Urothelium cell line (cell line): ENCODE measurements around the gene SDK2.

Experiments used
- DNase-seq: peaks from one replicate; pipeline ENCODE4 v3.0.0; 2011; ENCODE audit warnings: low spot score, mixed read lengths
- FAIRE-seq: peaks from 2 replicates; lab custom pipeline; 2011; peaks lifted over from hg19 to GRCh38; lab: Jason Lieb, UNC

The SDK2 gene

DNA sequence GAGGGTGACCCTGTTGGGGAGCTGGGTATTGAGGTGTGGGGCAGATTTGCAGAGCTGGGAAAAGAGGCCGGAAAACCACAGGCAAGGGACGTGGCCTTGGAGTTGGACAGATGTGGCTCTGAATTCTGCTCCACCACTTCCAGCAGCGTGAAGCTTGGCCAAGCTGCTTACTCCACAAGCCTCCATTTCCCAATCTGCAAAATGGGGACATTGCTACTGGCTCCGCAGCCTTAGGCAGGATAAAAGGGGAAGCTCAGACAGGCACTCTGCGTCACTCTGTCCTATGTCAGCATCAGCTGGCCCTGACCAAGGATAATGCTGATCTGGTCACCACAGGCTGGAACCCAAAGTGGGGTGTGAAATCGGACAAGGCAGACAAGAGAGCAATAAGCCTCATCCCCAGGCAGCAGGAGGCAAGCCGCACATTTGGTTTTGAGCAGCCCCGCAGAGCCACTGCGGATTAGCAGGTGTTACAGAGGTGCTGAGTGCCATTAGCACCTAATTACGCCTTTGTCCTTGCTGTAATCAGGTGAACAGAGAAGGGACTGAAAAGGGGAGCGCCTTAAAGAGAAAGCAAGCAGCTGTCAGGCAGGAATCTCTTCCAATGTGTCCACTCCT lies 54.8 kb downstream of the SDK2 start:
- DNase-seq, result no peak
- peak; percentile 72 for FAIRE-seq

DNA sequence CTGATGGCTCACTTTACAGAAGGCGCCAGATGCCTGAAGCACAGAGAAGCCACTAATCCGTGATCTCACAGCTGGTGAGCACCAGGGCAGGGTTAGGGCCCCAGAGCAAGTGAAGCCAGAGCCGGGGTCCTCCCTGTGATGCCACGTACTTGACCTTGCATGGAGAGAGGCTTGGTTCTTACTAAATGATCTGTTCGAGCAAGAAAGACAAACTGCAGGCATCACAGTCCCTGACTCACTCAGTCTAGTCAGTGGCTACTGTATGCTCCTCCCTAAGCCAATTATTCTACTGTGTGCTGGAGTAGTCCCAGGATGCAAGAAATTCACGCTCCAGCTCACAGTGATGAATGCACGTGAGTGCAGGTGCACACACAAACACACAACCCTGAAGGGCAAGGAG lies 55.4 kb downstream of the SDK2 start:
- DNase-seq (no peak), FAIRE-seq (peak; percentile 32)

DNA sequence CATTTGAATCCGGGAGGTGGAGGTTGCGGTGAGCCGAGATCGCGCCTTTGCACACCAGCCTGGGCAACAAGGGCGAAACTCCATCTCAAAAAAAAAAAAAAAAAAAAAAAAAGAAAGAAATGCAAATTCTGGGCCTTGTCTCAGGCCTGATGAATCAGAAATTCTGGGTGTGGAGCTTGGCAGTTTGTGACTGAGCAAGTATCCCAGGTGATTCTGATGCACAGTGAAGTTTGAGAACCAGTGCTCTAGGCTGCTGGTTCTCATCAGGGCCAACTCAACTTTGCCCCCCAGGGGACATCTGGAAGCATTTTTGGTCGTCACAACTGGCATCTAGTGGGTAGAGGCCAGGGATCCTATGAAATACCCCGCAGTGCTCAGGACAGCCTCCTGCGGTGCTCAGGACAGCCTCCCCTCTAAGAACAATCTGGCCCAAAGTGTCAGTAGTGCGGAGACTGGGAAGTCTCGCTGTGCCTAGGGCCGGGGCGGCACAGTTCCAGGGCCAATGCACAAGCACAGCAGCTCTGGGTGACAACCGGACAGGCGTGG lies 55.9 kb downstream of the SDK2 start:
- DNase-seq (no peak), FAIRE-seq (no peak)

DNA sequence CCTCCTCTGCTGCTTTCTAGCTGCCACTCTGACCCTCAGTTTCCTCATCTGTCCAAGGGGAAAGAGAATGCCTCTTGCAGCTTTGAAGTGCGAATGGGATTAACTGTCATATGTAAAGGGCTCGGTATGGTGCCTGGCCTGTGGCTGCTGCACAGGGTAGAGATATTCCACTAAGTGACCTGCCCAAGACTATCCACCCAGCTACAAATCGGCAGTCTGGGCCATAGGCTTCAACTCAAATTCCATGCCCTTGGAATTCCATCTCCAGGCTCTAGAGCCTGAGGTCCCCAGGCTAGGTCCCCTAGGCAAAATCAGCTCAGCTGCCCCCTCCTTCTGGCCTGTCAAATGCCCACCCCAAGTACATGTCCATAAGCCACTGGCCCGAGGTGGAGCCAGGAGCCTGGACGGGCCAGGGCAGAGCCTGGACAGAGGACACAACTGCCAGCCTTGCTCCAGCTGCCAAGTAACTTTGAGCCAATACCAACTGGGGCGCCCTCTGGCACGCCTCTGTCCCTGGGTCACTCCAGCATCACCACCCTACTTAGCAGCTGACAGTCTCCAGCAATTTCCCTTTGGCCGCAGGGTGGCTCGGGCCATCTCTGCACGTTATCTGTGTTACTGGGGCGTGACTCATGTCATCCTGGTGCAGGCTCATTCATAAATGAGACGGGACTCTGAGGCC lies 57.2 kb downstream of the SDK2 start:
- FAIRE-seq (peak; percentile 79), DNase-seq (peak; percentile 38)

DNA sequence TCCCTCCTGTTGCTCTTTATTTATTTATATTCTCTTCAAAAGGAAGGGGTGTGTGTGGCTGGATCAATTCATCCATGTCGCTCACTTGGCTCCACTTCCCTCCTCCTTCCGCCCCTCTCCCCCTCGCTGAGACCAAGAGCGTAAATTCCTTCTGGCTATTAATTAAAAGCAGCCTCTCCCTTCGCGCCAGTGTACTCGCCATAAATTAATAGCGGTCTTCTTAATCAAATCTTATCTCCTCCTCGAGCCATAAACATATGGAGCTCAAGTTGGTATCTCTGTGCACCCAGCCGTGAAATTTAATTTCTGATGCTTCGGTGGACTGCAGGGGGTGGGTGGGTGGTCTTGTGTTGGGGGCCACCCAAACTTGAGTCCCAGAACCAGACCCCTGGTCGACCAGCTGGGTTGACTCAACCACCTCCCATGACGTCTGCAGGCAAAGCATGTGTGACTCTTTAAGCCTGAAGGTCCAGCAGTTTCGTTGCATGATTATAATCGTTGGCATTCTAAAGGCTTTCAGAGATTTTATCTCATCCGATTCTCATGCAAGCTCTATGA lies 57.9 kb downstream of the SDK2 start:
- FAIRE-seq (no peak), DNase-seq (no peak)

DNA sequence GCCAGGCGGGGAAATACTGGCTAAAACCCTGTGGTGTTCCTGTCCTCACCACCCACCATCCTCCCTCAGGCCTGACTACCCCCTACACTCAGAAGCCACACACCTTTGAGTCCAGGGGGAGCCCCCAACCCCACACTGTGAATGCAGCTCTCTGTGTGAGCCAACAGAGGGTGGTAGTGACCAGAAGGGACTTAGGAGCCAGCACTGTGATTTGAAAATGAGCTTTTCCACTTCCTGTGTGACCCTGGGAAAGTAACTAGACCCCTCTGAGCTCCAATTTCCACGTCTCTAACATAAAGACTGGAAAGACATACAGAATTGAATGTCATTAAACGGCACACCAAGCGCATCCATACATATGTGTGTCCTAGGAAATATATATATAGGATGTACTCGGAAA lies 58.7 kb downstream of the SDK2 start:
- FAIRE-seq (no peak), DNase-seq (no peak)

DNA sequence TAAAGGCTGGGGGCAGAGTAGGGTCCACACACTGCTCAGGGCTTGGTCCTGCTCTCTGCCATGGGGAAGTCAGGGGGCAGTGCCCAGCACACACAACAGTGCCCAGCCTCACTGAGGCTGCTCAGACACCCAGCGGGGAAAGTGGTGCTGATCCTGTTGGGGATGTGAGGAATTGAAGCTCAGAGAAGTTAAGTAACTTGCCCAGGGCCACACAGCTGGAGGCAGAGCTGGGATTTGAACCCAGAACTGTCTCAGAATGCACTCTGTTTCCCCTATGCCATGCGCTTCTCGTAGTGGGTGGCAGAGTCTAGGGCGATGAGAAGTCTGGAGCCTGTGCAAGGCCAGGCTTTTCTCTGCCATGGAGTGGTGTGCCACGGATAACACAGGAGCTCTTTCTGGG lies 59.3 kb downstream of the SDK2 start:
- FAIRE-seq (no peak), DNase-seq (no peak)

DNA sequence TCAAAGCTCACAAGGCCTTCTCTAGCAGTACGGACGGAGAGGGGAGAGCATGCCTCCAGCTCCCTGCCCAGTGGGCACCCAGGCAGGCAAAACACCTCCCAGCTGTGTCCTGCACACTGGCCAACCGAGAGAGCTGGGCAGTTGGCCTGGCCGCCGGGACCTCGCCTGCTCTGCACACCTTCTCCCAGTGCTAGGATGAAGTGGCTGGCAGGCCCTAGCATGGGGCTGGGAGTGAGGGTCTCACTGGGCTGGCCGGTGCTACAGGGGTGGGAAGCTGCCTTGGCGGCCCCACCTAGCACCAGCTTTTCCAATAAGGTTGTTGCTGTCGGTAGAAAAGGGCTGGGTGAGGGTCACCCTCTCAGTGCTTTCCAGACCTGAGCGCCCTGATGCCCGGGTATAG lies 60.2 kb downstream of the SDK2 start:
- FAIRE-seq (no peak), DNase-seq (no peak)

DNA sequence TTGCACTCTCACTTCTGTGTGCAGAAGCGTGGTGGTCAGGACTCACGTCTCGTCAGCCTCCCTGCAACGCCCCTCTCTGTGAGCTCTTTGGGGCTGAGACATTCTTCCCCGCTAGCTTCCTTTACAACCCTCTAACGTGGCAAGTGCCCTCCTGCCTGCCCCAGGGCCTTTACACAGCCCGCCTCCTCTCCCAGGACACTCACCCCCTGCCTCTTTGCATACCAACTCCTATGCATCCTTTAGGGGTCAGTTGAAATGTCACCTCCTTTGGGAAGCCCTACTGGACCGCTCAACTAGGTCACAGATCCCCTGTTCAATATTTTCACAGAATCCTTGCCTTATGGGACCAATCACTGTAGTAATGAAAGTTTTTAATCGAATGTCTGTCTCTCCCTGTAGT lies 61.4 kb downstream of the SDK2 start:
- FAIRE-seq, result peak; percentile 82
- no peak for DNase-seq

DNA sequence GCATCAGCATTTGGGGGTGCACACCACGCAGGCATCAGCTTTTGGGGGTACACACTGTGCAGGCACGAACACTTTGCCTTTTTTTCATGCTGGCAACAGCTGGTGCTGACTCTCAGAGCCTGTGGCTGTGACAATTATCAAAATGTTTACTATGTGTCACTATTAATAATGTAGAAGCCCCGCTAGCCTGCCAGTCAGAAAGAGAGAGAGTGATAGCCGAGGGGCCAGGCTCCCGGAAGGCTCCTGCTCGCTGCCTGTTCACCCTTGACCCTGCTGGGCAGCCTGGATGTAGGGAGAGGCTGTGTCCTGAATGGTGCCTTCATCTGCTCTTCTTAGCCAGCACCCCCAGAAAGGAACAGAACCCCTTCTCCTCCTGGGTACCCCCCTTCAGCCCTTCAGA lies 61.9 kb downstream of the SDK2 start:
- DNase-seq (no peak), FAIRE-seq (peak; percentile 61)

DNA sequence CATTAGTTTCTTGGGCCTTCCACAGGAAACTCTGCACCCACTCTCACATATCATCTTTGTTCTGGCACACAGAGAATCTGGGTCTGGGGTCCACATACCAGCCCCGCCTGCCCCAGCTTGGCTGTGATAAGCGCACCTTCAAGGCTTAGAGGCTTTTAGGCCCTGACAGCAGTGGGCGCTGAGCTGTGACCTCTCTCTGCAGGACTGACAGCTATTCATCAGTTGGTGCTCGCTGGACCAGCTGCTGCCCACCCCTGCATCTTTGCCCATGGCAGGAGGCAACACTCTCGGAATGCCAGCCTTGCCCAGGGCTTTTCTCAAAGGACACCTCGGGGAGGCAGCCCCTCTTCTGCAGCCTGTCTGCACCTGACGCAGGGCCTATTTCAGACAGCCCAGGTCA lies 62.9 kb downstream of the SDK2 start:
- no peak for FAIRE-seq

DNA sequence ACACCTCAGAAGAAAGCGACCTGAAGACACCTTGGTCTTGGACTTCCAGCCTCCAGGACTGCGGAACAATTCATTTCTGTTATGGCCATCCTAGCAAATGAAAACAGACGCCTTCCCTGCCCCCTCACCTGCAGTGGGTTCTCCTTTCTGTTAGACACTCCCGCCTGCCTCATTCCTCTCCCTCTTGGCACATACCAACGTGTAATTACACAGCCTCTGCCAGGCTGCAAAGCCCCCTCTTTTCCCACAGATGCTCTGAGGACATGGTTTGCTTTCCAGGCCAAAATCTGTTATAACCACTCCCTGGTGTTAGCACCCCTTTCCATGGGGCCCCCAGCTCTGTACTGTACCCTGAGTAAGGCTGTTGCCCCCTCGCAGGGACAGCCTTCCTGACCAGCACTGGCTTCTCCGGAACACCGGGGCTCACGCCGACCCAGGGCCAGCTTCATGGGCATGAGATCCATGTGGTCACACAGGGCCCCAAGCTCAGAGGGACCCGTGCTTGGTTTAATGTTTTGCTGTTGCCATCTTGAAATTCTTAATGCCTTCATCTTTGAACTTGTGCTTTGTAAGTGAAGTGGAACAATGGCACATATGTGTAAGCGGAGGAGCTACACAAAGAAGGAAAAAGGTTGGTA lies 64.1 kb downstream of the SDK2 start:
- DNase-seq, result no peak
- FAIRE-seq, result peak; percentile 69

More for the DNA sequence above, 62.9 kb downstream of the SDK2 start:
- no peak for DNase-seq

DNA sequence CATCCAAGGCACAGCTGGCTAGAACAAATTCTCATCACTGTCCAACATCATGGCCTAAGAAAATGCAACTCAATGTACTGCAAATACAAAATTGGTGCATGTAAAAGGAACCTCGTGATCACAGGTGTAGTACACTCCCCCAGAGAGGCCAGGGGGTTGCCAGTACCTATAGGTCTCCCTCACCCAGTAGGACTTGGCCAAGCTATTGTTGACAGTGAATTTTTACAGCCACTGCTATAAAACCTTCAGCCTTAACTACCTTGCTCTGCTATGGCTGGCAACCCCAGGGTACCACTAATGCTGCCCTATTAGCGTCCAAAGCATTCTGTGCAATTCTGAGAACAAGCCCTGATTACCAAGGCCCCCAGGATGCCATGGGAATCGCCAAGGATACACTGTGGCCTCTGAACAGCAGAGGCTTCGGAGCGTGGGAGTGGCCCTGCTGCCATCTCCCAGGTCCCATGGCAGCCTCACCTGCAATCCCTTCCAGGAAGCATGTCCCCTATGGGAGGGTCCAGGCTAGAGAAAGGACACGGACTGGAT lies 67.6 kb downstream of the SDK2 start:
- no peak for FAIRE-seq

DNA sequence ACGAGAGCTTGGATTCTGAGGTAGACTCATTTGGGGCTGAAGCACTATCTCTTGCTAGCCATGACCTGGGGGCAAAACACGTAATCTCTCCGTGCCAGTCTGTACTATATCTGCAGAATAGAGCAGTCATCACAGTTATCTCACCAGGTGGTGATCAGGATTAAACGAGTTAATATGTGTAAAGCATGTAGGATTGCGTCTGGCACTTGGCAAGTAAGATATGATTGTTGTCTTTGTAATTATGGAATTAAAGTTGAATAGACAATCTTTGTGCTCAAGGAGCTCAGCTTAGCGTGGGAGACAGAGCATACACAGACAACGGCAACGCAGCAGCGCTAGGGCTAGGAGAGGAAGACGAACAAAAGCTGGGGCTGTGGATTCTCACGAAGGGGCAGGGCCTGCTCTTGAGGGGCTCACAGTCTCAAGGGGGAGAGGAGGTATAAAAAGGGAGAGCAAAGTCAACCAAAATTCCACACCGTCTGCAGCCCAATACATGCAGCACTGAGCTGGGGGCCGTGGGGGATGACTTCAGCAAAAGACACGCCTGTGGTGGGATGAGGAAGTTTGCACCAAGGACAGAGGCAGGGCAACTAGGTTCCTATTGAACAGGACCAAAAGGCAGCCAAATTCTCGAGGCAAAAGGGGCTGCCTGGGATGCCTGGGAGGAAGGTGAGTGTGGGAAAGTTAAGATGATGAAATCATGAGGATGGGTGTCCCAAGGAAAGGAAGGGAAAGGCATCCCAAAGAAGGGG lies 68.6 kb downstream of the SDK2 start:
- FAIRE-seq (no peak), DNase-seq (no peak)

More for the DNA sequence above, 67.6 kb downstream of the SDK2 start:
- DNase-seq, result no peak

DNA sequence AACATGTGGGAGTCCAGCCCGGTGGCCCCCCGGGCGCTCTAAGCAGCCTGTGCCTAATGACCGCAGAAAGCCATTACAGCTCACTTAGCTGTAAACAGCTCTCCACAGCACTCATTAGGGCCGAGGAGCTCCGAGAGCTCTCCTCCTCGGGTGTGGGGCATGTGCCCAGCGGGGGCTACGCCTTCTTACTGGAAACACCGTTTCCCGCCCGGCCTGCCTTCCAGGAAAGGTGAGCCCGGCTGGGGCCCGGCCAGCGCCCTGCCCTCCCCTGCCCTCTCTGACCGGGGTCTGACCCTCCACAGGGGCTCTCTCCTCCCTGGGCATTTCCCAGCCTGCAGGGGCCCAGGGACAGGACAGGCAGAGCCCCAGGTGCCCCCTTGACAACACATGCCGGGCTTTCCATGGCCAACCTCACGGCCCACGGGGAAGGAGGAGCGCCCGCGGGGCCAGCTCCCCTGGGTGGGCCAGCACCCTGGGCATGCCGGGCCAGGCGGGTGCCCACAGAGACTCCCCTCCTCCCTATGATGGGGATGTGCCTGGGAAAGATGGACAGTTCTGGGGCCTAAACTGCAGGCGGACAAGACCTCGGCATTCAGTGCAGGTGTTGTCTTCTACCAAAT lies 72.6 kb downstream of the SDK2 start:
- FAIRE-seq (no peak), DNase-seq (no peak)

DNA sequence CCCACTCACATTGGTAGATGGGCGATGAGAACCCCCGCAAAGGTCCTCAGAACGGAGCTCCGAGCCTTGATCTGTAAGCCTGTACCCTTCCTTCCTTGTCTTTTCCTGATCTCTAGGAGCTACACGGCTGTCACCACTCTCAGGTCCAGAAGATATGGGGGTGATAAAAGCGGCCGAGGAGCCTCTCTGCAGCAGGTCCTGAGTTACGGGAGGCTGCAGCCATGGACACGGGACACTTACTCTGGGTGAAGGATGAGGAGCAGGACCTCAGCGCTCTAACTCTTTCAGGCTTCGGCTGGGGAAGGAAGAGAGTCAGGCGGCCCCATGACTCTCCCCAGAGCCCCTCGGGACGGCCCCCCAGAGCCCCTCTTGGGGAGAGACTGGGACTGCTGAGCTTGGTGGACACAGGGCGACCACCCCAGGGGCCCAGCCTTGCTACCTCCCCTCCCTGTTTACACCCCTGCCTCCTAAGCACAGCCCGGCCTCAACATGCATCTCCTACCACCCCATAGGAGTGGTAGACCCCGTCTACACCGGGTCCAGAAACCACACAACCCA lies 74.4 kb downstream of the SDK2 start:
- DNase-seq (no peak), FAIRE-seq (no peak)

DNA sequence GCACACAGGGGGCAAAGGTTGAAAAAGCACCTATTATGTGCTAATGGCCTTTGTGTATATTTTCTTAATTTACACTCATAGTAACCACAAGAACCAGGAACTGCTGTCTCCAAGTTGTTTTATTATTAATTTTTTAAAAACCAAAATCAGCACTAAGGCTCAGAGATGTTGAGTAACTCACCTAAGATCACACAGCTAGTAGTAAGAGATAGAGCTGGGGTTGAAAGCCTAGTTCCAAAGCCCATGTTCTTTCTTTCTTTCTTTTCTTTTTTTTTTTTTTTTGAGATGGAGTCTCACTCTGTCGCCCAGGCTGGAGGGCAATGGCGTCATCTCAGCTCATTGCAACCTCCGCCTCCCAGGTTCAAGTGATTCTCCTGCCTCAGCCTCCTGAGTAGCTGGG lies 75.3 kb downstream of the SDK2 start:
- no peak for FAIRE-seq

DNA sequence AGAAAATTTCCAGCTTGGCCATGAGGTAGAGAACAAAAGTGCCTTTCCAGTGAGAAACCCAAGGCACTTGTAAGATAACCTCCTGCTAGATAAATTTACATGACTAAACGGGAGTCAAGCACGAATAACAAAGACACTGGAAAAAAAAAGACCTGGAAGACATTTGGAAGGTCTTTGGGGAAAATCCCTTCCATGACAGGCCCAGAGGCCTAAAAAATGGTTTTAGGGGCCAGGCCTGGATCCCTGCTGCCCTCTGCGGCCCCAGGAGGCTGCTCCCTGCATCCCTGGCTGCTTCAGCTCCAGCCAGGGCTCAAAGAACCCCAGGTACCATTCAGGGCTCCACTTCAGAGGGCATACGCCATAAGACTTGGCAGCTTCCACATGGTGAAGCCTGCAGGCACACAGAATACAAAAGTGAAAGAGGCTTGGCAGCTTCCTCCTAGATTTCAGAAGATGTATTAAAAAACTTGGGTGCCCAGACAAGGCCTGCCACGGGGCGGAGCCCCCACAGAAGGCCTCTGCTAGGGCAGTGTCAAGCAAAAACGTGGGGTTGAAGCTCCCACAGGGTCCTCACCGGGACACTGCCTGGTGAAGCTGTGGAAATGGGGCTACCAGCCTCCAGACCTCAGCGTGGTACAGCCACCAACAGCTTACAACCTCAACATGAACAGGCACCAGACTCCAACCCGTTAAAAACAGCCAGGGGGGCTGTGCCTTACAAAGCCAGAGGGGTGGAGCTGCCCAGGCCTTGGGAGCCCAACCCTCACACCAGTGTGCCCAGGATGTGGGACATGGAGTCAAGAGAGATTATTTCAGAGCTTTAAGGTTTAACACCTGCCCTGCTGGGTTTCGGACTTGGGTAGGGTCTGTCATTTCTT lies 77.1 kb downstream of the SDK2 start:
- peak; percentile 30 for FAIRE-seq
- DNase-seq, result no peak

More for the DNA sequence above, 75.3 kb downstream of the SDK2 start:
- DNase-seq, result no peak

DNA sequence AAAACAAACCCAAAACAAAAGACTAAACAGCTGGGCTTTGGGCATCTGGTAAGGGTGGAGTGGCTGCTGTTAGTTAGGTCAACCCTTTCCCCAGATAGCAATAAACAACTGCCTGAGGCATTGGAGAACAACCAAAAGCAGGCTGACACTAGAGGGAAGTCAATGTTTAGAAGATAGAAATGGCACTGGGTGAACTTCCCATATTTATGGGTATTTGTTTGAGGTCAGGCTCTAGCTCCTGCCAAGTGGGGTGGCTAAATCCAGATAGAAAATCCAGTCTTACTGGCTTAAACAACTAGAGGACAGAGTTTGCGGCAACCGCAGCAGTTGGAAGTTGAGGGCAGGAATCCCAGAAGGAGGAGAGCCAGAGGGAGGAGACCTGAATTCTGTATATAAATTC lies 79.4 kb downstream of the SDK2 start:
- FAIRE-seq, result no peak
- no peak for DNase-seq
